ENCODE results near the gene CHRM4. TPM values are rescaled to one million over a fixed set of nuclear protein-coding genes. Genes with fewer than 3 reads are reported as not detected.

The CHRM4 gene
- polyA plus RNA-seq, 2 of the 4 experiments (the other 2 are of a cell fraction): 0.17 to 0.28 TPM

DNA sequence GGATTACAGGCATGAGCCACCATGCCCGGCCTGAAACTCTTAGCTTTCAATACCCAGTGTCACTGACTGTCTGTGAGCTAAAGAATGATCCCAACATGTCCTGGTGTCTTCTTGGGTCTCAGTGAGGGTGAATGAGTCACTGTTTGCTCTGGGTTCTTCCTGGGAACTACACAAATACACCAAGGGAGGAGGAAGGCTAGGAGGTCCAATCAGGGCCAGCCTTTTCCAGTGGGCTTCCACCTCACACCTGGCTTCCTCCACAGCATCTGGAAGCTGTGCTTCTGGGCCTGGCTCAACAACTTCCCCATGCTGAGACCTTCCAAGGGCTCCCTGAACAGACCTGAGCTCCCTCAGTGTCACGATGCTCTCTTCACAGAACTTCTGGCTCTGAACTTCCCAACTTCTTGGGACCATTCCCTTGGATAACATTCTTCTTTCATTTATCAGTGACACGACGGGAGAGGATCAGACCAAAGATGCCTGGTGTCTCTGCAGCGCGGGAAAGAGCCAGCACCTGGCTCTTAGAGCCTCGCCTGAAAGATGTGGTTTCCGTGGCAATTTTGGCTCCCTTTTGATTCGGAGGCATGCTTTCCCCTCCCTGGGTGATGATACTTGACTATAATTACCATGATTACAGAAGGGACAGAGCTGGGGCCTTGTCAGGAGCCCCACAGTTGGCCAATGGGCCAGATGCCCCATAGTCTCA, 22.3 kb upstream of the CHRM4 start:
- ATAC-seq: peak; percentile 73 to 80; a peak in 5 of 6 replicates
- ChIA-PET CTCF (interaction anchor here (3.0 kb wide), 1 partner anchor 24 kb away, joined by 17 read pairs; no protein-coding TSS in a partner anchor), POLR2A (no interaction called here)
- WGBS (ENCODE audit: missing lambda C conversion rate): 82% methylated on average over 9 of the region's 9 CpGs
- H3K4me2 ChIP-seq: peak overlapping the region; percentile 28
- H3K9me3 ChIP-seq: no peaks in the 10 kb centered on the region
- DNase-seq (ENCODE audit: low read depth in 1 of 2, low spot score in 1 of 2): peak; percentile 57 to 67
- TF ChIP-seq RAD21 (conservative IDR thresholded peaks at IDR 0.05 in 1 of 2, IDR thresholded peaks at IDR 0.05 in 1 of 2) (no peak), FOSL2 (IDR thresholded peaks at IDR 0.05) (no peak), FOSL2 (CRISPR knock-in tag; IDR thresholded peaks at IDR 0.05) (no peak), NR3C1 (IDR thresholded peaks at IDR 0.05) (no peak), SREBF2 (IDR thresholded peaks at IDR 0.05) (no peak), NPAS2 (CRISPR knock-in tag; IDR thresholded peaks at IDR 0.05; ENCODE audit: borderline replicate concordance) (no peak), EP300 (IDR thresholded peaks at IDR 0.05) (no peak), PBX3 (IDR thresholded peaks at IDR 0.05) (no peak), ZC3H11A (IDR thresholded peaks at IDR 0.05) (no peak), RCOR1 (IDR thresholded peaks at IDR 0.05; ENCODE audit: low read depth, low read length) (no peak), HES2 (IDR thresholded peaks at IDR 0.05) (no peak), BCL3 (IDR thresholded peaks at IDR 0.05) (no peak), CBX8 (IDR thresholded peaks at IDR 0.05) (no peak), EHMT2 (IDR thresholded peaks at IDR 0.05; ENCODE audit: low read depth) (no peak), JUNB (IDR thresholded peaks at IDR 0.05) (no peak), KDM1A (IDR thresholded peaks at IDR 0.05; ENCODE audit: low read depth) (no peak), ESRRA (IDR thresholded peaks at IDR 0.05; ENCODE audit: borderline replicate concordance, low read length) (no peak), HOXA7 (CRISPR knock-in tag; IDR thresholded peaks at IDR 0.05) (no peak)
- H3K27ac ChIP-seq: peak overlapping the region in 1 of 2 experiments; percentile 60; a peak in 4 of 6 replicates
- H3K4me3 ChIP-seq: no peak overlapping the region
- H3K4me1 ChIP-seq: peaks cover 16% of the 10 kb centered on the region
- FAIRE-seq: no peak

DNA sequence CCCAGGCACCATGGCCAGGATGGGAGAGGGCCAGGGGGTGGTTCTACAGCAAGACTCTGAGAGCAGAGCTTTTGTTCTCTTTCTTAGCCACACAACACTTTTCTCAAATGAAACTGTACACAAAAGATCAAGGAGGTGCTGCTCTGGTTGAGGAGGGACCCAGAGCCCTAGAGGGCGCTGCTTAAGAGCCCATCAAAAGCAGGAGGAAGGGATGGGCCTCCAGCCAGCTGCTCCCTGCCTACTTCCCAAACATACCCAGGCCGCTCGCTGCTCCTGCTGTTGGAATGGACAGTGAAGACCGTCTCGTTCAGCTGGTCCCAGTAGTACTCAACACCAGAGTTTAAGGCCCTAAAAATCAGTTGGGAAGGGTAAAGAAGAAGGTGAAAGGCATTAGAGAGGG, 18.4 kb upstream of the CHRM4 start:
- ChIA-PET CTCF (interaction anchor here (0.7 to 4.5 kb wide), 10 partner anchors 9 to 119 kb away, joined by 3 to 20 read pairs (median 3); partner anchors contain the start of gene CHRM4), POLR2A (no interaction called here)
- Histone ChIP-seq H3K4me1 (peaks cover 16% of the 10 kb centered on the region), H3K4me2 (no peak overlapping the region), H3K9me3 (no peaks in the 10 kb centered on the region), H3K4me3 (no peak overlapping the region), H3K27ac (no peak overlapping the region)
- 69% methylated on average over 5 of the region's 5 CpGs for WGBS (ENCODE audit: missing lambda C conversion rate)
- ATAC-seq (peak in 1 of 2 experiments; percentile 77; a peak in 3 of 6 replicates), FAIRE-seq (no peak), DNase-seq (ENCODE audit: low read depth in 1 of 2, low spot score in 1 of 2) (peak in 1 of 2 experiments; percentile 46)
- TF ChIP-seq REST (IDR thresholded peaks at IDR 0.05) (no peak), RAD21 (conservative IDR thresholded peaks at IDR 0.05 in 1 of 2, IDR thresholded peaks at IDR 0.05 in 1 of 2) (peak; percentile 20 to 42; a peak in 2 of 5 replicates)
- TF ChIP-seq, protein P1, sequence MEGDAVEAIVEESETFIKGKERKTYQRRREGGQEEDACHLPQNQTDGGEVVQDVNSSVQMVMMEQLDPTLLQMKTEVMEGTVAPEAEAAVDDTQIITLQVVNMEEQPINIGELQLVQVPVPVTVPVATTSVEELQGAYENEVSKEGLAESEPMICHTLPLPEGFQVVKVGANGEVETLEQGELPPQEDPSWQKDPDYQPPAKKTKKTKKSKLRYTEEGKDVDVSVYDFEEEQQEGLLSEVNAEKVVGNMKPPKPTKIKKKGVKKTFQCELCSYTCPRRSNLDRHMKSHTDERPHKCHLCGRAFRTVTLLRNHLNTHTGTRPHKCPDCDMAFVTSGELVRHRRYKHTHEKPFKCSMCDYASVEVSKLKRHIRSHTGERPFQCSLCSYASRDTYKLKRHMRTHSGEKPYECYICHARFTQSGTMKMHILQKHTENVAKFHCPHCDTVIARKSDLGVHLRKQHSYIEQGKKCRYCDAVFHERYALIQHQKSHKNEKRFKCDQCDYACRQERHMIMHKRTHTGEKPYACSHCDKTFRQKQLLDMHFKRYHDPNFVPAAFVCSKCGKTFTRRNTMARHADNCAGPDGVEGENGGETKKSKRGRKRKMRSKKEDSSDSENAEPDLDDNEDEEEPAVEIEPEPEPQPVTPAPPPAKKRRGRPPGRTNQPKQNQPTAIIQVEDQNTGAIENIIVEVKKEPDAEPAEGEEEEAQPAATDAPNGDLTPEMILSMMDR (IDR thresholded peaks at IDR 0.05): peak; percentile 7; the same call in 1 of the 3 replicates
